ENCODE results near the gene COPS9.

- no peak for TF ChIP-seq CTCF (IDR thresholded peaks at IDR 0.05)
- no peak for TF ChIP-seq EP300 (IDR thresholded peaks at IDR 0.05)
- TF ChIP-seq POLR2A (IDR thresholded peaks at IDR 0.05), result no peak
Measured at GRCh38 chr2:240135706-240136012, 446 bp downstream of the COPS9 start.
